Measurements from ENCODE around the gene RDH14.
A peak's percentile ranks its signal among the peaks of the same experiment; 100 is the strongest.

RDH14 gene

DNA sequence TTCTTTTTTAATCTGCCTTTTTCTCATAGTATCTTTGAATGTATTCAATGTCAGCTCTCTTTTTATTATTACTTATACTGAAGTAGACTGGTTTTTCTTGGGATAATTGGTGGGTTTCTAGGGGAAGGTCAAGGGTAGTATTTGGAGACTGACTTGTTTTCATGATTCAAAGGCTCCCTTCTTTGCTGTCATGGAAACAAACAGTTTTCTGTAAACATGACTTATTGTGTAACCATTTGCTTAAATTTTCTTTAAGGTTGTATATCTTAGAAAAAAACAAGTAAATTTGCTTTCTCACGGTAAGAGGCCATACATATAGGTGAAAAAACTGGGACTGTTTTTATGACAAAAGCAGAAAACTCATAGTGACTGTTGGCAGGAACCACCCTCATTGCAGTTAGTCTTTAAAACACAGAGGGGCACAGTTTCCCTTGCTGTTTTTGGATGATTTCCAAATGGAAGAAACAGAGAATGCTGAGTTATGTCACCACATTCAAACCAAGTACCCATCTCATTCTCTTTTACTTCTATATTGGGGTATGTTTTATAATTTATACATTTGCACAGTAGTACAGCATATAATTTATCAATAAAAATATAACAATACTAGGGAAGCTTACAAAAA is 5.8 kb upstream of the RDH14 start:
- no peak for DNase-seq

DNA sequence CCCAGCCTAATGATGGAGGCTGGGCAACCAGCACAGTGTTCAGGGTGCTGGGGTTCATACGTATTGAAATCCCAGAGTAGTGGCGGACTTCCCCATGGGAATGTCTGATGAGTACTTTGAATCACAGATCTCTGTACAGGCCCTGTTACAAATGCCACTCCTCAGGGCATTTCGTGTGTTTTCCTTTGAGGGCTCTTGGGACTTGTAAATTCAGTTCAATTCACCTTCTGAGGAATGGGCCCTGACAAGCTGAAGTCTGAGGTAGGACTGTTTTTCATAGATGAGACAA is 288 bp upstream of the RDH14 start:
- DNase-seq: no peak

DNA sequence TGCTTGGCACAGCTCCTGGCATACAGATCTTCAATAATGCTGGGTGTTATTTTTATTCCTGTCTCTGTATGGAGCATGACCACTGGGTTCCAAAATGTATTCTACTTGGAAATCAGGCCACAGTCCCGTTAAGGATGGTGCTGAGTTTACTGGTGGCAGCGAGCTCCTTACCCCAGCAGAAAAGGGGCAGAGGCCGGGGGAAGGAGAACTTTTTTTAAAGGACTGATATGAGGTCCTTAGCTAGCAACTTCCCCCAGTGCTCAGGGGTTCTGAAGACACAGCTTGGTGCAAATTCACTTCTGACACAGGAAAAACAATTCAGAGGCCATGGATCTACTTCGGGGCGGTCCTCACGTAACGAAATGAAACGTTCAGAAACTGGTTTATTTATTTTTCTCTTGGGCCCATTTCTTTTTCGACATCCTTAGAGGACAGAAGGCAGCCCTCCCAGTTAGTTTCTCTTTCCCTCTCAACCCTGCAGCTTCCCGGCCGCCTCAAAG is 872 bp downstream of the RDH14 start:
- peak; percentile 2 to 5 for DNase-seq

DNA sequence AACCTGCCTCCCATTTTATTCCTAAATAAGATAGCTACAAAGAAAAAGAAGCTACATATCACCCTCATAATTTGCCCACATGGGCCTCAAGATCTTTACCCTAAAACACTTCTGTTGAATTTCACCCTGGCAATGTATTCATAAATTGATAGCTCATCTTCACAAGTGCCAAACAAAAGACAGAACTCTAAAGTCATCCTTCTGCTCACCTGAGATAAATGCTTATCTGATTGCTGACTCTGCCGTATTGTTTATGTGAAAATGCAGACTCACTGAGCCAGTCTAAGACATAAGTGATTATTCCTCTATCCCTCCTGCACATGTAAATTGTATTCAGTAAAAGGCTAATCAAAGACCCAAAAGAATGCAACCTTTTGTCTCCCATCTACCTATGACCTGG is 2.0 kb downstream of the RDH14 start:
- no peak for DNase-seq

DNA sequence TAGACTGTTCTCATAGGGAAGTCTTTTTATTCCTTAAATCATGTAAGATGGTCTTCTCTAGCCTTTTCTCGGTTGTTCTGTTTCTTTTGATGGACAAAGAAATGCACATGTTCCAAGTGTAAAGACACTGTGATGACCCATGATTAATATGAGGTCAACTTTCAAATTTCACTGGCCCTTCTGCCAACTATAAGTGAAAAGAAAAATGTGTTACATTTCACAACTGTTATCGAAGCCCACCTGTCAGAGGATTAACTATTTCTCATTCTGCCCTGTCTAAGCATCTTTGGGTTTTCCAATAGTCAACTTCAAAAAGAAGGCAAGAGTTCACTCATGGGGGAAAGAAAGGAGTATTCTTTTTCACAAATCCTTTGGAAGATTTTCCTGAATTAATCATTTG is 3.3 kb downstream of the RDH14 start:
- no peak for DNase-seq

DNA sequence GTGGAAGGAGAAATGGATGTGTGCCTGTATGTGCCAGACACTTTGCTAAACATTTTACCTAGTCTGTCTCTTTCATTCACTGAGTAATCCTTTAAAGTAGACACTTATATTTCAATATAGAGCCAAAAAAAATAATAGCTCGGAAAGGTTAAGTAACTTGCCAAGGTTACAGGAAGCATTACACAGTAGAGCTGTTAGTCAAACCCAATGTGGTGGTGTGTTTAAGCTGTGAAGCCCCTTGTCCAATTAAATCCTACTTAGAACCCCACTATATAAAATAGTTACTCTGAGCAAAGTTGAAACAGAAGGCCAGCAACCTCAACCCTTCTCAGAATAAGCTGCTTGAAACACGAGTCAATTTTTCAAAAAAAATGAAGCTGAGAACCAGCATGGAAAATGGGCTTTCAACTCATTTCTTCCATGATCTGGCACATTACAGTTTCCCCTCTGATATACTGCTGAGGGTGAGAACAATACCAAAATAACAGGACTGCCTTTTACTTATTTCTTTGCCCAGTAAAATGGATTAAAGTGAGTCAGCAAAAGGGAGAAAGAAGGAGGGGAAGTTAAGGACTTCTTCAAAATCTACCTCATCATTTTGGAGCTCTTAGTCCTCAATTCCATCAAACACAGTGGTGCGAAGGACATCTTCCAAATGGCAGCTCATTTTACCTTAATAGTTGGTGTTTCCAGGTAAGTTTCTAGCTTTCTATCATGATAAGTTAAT is 7.9 kb downstream of the RDH14 start:
- DNase-seq: no peak

DNA sequence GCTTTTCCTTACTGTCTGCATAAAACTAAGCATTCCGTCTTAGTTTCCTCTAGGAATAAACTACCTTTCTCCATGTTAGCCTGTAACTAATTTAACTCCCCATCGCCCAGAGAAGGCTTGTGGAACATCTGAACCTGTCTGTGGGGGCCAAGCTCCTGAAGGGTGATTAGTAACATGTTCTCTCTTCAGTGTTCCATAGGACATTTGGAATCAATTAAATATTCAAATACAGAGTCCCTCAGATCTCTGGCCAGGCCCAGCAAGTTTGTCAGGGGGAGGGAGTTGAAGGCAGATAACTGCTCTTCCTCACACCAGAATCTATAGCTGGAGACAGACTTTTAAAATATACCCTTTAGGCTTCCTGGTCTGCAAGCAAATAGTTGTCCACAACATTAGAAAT is 8.8 kb downstream of the RDH14 start:
- no peak for DNase-seq

DNA sequence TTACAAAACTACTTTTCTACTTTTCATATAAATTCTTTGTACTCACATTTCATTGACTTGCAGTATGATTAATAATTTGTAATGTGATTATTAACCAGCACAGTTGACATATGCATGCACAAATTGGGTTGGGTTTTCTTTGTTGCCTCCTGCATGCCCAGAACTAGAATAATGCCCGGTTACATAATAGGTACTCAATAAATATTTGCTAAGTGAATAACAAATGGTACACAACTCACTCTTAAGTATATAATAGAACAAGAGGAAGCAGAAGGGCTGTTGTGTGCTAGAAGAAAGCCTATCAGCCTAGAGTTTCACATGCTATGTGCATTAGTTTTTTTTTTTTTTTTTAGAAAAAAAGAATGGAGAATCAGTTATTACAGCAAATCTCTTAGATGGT is 9.3 kb downstream of the RDH14 start:
- DNase-seq: no peak

DNA sequence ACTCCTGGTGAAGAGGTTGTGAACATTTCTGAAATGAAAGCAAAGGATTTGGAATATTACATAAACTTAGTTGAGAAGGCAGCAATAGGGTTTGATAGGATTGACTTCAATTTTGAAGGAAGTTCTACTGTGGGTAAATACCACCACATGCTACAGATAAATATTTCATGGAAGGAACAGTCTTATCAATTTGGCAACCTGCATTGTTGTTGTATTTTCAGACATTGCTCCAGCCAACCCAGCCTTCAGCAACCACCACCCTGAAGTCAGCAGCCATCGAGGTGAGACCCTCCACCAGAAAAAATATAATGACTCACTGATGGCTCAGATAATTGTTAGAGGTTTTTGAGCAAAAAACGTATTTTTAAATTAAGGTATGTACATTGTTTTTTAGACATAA is 10.0 kb downstream of the RDH14 start:
- no peak for DNase-seq

DNA sequence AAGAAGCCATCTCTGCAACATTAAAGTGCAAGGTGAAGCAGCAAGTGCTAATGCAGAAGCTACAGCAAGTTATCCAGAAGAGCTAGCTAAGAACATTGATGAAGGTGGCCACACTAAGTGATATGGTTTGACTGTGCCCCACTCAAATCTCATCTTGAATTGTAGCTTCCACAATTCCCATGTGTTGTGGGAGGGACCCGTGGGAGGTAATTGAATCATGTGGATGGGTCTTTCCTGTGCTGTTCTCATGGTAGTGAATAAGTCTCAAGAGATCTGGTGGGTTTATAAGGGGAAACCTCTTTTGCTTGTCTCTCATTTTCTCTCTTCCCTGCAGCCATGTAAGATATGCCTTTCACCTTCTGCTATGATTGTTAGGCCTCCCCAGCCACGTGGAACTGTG is 11.4 kb downstream of the RDH14 start:
- DNase-seq: peak in 1 of 2 donors; percentile 52

DNA sequence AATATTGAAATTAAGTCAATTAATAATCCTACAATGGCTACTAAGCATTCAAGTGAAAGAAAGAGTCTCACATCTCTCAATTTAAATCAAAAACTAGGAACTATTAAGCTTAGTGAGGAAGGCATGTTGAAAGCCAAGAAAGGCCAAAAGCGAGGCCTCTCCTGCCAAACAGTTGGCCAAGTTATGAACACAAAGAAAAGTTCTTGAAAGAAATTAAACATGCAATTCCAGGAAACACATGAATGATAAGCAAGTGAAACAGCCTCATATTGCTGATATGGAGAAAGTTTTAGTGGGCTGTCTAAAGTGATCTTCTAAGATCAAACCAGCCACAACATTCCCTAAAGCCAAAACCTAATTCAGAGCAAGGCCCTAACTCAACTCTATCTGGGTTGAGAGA is 11.8 kb downstream of the RDH14 start:
- no peak for DNase-seq

DNA sequence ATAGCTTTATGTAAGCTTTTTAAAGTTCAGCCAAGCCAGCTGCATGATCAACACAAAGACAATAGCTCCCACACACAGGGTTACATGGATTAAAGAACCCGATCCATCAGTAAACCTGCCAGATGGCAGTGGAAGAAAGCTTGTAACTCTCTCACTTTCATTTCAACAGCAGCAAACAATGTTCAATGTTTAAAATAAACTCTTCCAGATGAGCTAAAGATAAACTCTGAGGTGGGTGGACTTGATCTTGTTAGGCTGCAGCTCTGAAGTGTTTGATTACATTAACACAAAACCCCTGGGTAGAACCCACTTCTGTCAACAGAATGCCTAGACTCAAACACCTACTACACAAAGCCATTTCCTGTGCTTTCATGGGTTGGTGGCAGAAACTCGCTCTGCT is 13.9 kb downstream of the RDH14 start:
- no peak for DNase-seq

DNA sequence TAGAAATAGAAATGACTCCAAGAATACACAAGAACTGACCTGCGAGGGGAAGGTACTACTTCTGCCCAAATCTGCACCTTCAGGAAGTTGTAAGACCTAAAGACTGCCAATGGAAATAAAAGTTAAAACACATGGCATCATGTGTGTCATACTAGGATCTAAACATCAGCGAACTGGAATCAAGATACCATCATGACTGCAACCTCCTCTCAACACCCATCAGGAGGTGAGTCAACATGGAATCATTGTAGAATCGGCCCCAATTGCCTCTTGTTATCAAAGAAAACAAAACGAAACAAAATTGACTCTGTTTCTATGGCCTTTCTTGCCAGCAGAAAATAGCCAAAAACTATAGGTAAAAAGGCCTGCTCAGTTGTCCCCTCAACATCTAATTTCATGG is 15.1 kb downstream of the RDH14 start:
- no peak for DNase-seq

DNA sequence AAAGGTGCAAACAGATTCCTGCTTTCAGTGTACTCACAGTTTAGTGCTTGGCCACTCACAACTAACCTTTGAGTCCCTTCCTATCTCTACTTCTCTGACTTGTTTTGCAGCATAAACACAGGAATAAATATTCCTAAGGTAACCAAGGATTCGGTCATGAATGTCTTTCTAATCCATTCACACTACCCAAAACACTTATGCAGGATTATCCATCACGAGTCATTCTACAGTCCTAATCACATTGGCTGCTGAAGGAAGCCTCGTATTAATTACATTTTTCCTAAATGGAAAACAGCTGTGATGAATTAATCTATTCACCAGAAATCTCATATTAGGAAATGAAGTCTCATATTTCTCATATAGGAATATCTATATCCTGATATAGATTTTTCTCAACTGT is 16.3 kb downstream of the RDH14 start:
- no peak for DNase-seq

DNA sequence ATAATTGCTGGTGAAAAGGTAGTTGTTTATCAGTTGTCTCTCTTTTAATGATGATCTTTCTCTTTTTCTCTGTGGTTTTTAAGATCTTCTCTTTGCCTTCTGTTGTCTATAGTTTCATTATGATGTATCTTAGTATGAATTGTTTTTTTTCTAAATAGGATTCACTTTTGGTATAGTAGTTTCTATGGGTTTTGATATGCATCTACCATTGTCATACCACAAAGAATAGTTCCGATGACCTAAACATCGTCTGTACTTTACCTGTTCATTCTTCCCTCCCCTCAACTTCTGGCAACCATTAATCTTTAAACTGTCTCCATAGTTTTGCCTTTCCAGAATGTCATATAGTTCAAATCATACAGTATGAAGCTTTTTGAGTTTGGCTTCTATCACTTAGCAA is 19.6 kb downstream of the RDH14 start:
- no peak for DNase-seq

DNA sequence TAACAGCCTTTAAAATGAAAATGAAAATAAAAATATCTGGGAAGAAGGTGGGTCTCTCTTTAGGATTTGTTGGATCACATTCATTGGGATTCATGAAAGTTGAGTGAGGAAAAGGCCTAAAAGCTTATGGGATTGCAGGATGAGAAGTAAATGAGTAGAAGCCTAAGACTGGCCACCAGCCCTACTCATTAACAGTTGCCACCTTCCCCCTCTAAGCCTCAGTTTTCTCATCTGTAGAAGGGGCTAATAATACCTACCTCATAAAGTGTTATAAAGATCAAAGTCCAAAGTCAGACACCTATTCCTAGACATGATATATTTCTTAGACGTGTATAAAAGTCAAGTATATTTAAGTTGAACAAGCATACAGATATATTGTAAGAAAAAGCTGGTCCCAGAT is 23.8 kb downstream of the RDH14 start:
- DNase-seq: no peak

DNA sequence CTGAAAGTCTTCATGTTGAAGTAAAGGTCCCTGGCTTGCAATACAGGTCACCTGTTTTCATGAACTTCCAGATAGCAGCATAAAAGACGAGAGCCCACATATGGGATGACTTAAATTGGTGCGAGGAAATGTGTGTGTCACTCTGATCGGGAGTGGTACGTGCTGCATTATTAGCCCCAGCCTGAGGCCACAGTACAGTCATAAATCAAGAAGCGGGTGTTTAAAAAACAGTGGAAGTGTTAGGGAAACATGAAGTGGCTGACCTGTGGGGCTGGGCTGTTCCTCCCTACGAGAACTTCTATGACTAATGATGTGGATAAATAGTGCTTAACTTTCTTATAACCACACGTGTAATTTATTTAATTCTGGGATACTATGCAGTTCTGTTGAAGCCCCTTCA is 24.4 kb downstream of the RDH14 start:
- no peak for DNase-seq

DNA sequence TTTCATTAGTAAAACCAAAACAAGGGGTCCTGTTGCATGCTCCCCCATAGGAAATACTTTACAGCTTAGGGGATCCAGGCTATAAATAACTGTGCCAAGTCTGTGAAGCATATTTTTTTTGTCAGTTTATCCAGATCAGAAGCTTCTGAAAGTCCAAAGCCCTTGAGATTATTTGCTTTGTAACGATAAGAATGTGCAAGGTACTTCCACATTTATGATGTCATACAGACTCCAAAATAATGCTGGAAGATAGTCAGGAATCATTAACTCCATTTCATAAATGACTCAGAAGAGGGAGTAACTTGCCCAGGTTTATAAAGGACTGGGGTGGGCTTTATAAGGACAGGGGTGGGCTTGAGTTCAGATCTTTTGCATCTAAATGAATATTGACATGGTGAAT is 29.3 kb downstream of the RDH14 start:
- DNase-seq: no peak

DNA sequence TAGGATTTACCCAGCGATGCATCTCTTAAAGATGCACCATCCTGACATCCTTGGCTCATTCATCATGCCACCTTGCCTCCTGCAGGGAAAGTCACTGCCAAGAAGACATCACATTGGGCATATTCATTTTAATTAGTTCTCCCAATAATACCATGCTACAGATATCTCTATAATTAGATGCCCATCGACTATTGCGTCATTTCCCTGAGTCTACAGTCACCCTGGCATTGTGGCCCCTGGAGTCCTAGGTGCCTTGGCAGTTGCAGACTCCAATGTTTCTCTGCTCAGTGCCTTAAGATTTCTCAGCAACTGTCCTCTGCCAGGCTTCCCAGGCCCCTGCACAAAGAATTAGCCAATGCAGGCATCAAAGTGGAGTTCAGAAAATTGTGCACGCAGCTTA is 32.6 kb downstream of the RDH14 start:
- DNase-seq: no peak

DNA sequence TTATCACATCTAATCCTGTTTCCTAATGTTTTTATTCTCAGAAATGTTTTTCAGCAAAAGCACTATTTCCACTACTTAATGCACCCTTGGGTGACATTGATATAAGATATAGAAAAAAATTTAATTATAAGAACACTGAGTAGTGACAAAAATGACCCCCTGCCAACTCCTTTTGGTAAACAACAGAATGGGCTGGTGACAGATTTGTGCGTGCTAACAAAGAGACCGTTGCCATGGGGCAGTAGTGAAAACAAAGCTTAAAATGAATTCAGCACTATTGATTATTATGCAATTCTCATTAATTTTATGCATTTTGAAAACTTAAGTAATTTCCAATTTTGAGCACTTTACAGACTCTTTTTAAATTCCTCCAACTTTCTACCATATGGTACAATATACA is 33.1 kb downstream of the RDH14 start:
- no peak for DNase-seq

DNA sequence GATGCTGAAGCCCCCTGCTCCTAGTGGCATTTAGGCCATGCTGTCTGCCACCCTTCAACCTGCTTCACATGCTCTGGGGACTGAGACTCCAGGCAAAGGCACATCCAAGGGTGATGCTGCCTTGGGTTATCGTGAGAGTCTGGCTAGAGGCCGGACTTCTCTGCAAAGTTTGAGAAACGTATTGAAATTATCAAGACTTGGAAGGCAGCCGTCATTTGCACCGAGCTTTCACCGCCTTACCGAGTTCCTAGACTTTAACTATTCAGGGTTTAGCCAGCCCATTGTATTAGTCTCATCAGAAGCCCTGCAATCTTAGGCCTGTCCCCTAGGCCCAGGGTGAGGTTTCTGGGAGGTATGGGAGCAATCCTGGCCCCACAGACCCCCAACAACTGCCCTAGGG is 34.0 kb downstream of the RDH14 start:
- no peak for DNase-seq

DNA sequence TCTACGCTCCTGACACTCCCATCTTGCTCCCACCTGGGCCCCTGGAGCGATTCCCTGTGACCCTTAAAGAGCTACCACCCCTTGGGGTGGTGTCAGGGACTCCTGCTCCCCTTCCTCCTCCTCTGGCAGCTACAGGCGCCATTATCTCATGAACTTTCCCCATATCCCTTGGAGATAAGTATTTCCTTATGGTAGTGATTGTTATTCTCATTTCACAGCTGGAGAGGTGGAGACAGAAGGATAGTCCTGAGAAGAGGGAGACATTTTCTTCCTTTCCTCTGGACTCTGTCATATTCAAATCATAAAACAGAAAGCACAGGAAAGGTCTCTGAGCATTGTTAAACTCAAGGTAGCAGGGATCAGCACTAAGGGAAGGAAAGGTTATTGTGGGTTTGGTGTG is 34.6 kb downstream of the RDH14 start:
- DNase-seq: no peak

DNA sequence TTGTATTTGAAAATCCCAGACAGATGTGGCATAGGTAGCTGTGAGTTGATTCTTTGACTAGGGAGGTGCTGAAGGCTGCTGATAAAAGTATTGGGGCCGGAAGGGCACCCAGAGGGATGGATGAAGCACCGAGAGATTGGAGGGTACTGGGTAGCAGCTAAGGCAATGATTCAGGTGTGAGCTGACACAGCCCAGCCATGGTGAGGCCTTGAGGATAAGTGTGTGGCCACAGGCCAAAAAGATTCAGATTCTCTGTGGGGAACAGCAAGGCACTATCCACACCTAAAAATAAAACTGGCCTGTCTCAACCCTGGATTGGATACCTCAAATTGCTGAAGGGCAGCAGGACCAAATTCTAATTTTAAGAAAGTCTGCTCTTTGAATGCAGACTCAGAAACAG is 35.2 kb downstream of the RDH14 start:
- DNase-seq: no peak

DNA sequence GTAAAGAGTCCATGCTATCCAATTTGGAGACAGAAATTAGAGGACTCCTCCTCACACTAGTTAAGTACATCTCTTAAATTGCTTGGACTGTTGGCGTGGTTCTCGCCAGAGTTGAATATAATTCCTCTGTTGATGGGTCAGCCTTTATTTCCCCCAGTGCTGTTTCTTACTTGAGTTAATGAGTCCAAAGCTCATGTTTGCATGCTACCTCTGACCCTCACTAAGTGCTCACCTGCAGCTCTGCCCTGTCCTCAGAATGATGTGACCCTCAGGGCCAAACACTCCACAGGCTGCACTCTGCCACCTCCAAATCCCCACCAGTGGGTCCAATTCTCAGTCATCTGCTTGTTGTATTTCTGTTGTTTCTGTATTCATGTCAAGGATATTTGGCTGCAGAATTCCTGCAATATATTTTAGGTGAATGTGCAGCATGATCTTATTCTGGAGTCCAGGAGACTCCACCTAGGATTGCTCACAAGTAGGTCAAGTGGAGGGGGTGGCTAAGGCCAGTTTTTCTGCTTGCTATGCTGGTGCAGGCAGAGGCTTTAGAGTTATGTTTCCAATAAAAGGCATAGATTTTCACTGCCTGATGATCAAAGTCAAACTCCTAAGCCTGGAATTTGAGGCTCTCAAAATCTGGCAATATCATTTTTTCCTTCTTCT is 37.8 kb downstream of the RDH14 start:
- no peak for DNase-seq

Measured in inflammatory macrophage (primary cell).